ENCODE data around the gene CTSH.

Gene CTSH

DNA sequence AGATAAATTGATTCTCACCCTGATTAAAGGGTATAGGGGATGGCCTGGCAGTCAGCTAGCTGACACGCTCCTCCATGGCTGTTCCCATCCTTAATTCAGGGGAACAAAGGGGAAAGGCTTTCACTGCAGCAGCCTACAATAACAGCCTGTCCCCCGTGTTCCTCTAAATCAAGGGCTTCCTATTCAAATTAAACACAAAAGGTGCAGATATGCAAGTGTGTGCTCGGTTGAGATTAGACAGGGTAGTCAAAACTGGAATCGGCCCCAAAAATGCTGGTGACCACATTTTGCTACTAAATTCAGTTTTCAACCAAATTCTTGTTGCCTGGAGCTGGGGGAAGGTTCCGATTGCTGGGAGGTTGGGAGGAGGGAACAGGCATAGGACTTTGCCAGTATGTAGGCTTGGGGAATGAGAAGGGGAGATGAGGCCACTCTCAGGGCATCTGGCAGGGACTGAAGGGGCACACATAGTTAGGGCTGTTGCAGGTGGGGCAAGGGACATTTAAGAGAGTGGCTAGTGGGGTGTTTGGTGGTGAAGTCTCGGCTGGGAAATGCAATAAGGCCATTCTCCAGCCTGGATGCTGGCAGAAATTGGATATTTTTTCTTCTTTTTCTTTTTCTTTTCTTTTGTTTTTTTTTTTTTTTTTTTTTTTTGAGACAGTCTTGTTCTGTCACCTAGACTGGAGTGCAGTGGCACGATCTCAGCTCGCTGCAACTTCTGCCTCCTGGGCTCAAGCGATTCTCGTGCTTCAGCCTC, 32.9 kb upstream of the CTSH start:
- no peak for DNase-seq

DNA sequence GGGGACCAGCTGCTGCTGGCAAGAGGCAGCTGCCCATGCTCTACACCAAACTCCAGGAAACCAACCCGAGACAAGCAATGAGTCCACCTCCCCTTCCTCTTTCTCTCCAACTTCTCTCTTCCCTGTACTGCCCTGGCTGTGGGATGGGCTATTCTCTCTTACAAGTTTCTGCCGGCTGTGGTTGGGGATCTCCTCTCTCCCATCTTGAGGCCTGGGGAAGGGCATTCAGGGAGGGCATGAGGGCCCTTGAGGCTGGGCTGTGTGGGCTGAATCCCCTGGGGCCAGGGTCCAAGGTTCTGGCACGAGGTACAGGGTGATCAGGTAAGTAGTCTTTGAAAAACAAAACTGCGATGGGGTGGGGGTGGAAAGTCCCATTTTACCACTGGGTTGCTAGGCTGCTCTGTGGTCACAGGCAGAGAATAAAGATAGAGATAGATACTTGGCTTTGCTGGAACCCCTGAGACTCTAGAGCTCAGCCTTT, 32.3 kb upstream of the CTSH start:
- DNase-seq = no peak

DNA sequence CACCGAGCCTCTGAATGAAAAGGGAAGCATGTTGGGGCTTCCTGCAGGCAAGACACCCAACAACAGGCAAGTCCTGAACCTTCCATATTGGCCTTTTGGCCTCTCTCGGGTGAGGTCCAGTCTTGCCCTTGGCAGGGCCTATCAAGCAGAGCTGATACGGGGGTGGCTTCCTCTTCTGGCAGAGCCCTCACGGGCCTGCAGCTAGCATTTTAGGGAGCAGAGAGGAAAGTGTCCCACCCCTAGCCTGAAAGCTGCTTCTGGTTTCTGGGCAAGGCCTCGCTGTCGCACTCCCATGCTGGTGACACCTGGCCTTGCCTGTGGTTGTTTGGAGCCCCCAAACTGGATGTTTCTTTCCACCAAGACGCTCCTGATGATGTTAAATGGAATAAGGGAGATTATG, 31.8 kb upstream of the CTSH start:
- DNase-seq = no peak

DNA sequence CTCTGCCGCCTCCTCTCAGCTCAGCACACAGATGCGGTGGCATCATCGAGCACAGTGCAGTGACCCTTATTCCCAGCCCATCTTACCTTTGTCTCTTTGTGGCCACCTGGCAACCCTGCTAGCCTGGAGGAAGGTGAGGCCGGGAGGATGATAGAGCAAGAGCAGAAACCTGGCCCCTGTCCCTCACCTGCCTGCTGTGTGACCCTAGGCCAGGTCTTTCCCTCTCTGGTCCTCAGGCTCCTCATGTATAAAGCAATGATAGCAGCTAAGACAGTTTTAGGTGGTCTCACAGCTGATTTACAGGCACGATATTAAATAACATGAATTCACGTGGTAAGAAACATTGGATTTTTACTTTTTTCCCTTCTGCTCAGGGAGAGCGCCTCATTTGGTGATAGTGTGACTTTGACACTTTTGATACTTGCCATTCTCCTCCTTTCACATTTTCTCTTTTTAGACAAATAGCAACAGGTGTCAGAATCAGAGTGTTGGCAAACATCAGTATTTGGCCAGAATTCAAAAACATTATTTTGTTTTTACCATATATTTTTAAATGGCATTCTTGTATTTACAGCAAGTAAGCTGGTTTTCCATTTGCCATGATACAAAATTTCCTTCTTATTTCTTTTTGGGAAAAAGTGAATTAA, 29.5 kb upstream of the CTSH start:
- no peak for DNase-seq

GRCh38 chr15:78969687-78970349, 25.0 kb upstream of the CTSH start:
- DNase-seq = no peak

- no peak for DNase-seq
Measured at GRCh38 chr15:78968539-78969271, 23.9 kb upstream of the CTSH start.

- no peak for DNase-seq
Measured at GRCh38 chr15:78968114-78968513, 23.3 kb upstream of the CTSH start.

GRCh38 chr15:78960308-78960707, 15.5 kb upstream of the CTSH start:
- DNase-seq = no peak

GRCh38 chr15:78959360-78959759, 14.5 kb upstream of the CTSH start:
- DNase-seq = no peak

- no peak for DNase-seq
Measured at GRCh38 chr15:78957416-78958093, 12.7 kb upstream of the CTSH start.

- no peak for DNase-seq
Measured at GRCh38 chr15:78956937-78957336, 12.1 kb upstream of the CTSH start.

DNA sequence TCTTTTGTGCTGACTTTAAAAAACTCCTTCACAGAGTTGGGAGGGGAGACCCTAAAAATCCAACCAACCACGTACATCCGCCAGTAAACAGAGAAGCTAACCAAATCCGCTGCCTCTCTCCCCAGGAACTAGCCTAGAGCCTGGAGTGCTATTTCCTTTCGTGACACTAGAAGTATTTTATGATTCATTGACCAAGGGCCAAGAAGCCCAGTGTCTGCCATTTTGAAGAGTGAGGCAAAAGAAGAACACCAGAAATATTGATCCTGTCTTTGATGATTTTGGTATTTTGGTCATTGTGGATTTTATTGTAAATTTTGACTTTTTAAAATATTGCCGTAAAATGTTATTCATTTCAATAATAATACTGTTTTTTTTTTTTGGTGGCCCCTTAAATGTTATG, 10.5 kb upstream of the CTSH start:
- no peak for DNase-seq

GRCh38 chr15:78951841-78952238, 7.0 kb upstream of the CTSH start:
- DNase-seq = no peak

DNA sequence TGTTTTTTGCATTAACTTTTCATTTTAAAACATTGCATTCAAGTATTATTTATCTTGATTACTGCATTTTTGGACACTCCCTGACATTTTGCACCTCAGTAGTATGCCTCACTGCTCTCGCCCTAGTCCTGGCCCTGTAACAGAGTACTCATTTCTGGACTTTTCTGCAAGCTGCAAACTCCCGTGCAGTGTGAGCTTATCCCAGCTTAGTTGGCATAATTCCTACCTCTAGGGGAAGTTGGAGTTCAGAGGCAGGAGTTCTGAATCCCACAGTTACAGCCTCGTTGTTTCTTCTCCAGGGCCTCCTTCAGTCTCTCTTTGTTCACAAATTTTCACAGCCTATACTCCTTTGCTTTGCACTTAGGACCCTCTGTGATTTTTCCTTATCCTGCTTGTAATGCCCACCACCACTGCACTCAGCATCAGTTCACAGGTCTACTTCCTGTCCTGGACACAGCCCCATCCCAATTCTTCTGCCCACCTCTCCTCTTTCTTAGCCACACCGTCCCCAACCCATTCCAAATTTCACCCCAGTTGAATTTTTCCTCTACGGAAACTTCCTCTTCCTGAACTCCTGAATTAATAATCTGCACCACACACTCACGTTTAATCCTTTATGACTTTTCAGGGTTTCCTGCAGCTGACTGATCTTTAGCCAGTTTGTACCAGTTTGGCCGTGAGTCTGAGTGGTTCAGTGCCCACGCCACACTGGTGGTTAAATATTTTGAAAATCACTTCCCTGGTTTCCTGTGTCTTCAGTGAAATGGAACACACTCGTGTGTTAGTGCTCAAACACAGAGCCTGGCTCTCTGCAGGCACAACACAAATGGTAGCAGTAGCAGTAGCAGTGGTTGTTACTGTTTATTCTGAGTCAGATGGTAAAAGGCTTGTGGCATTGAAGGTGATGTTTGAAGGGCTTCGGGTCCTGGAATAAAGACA, 6.3 kb upstream of the CTSH start:
- DNase-seq = no peak

- DNase-seq = no peak
Measured at GRCh38 chr15:78950343-78950742, 5.5 kb upstream of the CTSH start.

DNA sequence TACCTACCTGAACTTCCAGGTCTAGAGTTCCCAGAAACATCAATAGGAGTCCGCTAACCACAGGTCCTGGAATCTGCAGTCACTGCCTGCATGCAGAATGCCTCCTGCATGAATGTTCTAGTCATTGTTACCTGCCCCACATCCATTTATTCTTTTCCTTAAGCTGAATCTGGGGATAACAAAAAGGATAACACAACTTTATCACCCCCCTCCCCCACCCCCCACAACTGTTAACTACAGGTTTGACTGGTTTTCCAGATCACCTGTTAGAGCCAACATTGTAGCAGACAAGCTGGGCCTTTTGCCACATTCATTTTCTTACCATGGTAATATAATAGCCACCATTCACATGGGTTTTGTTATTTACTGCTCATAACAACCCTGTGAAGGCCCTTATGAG, 4.6 kb upstream of the CTSH start:
- no peak for DNase-seq

DNA sequence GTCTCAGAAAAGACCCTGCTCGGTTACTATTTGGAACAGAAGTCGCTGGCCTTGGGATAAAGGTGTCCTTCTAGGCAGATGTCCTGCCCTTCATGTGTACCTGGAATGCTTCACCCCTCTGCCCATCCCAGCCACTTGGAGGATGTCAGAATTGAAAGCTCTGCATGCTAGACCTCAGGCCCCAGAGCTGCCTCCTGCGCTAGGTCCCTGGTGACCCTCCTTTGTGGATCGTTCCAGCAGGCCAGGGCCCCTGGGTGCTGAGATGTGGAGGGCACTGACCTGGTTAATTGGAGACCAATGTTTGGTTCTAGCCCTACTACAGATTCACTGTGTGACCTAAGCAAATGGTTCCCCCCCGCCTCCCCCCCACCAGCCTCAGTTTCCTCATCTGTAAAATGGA, 2.7 kb upstream of the CTSH start:
- no peak for DNase-seq

DNA sequence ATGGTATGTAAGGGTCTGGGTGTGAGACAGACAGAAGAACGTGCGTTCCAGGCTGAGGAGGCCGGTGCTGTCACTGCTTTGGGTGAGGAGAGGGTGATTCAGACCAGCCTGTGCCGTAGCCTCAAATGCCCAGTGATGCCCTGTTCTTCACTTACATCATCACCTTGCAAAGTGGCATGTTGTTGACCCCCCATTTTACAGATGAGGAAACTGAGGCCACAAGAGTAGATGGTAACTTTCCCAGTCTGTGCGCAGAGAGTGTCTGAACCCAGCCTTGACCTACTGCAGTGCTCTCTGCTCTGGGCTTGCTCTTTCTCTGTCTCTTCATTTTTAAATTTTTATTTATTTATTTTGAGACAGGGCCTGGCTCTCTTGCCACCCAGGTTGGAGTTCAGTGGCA, 1.6 kb upstream of the CTSH start:
- no peak for DNase-seq

DNA sequence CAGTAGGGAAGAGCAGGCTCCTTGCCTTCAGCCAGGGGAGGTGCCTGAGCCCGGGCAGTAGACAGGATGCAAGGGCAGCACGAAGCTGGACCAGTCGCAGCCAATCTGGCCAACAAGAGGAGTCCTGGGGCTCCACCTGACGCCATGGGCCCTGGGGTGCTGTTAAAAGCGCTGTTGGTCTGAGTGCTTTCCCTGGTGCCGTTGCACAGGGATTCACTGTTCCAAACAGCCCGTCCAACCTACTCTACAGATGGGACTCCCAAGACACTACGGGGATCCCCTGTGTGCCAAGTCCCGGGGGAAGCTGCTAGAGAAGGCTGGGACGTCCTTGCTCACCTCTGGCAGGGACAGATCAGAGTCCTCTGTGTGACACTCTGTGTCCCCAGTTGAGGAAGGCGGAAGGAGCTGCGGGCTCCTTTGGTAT, 632 bp downstream of the CTSH start:
- DNase-seq = no peak

- DNase-seq = no peak
Measured at GRCh38 chr15:78943692-78944091, 1.2 kb downstream of the CTSH start.

DNA sequence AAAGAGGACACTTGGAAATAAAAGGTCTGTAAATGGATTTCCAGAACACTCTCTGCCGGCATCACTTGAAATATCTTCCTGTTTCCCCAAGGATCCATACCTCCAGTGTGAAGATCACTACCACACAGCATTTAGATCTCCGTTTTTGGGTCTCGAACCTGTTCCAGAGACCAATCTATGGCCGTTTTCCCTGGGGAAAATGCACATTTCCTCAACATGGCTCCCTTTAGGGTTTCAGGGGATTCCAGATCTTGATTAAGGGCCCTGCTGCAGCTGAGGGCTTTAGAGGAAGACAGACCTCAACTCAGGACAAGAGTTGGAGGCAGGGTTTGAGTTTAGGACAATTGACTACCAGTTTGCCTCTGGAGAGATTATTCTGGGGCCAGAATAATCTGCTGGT, 2.1 kb downstream of the CTSH start:
- no peak for DNase-seq
